IMR-90 (cell line): Measurements from ENCODE around the gene PPARG.

ENCODE experiments used
- CTCF ChIP-seq: conservative IDR thresholded peaks from 2 replicates; pipeline ENCODE4 v1.5.1; 2012; ENCODE audit warnings: mild to moderate bottlenecking, low read depth, low read length, improper control_type of control experiment
- MAFK ChIP-seq: IDR thresholded peaks from 2 replicates; pipeline ENCODE4 v1.6.1; 2012; ENCODE audit warnings: low read depth, low read length, improper control_type of control experiment
- POLR2A ChIP-seq: IDR thresholded peaks from 2 replicates; pipeline ENCODE4 v1.6.1; 2012; ENCODE audit warnings: mild to moderate bottlenecking, low read depth, low read length
- RCOR1 ChIP-seq: IDR thresholded peaks from 2 replicates; pipeline ENCODE4 v1.6.1; 2012; ENCODE audit warnings: mild to moderate bottlenecking, low read length, improper control_type of control experiment; ENCODE audit not compliant: insufficient replicate concordance
- RFX5 ChIP-seq: IDR thresholded peaks from 2 replicates; pipeline ENCODE4 v1.8.0; 2012; ENCODE audit warnings: low read depth, mild to moderate bottlenecking, low read length, moderate library complexity
- SMC3 ChIP-seq: fragments of 150-350 bp; IDR thresholded peaks from 2 replicates; pipeline ENCODE4 v1.6.1; 2016; ENCODE audit warnings: low read depth, mild to moderate bottlenecking, antibody characterized with exemption, low read length, moderate library complexity
- USF2 ChIP-seq: fragments of 150-350 bp; IDR thresholded peaks from 2 replicates; pipeline ENCODE4 v1.6.1; 2017; ENCODE audit warnings: mild to moderate bottlenecking, antibody characterized with exemption, low read length, low read depth

- no peak for TF ChIP-seq CTCF
- no peak for TF ChIP-seq POLR2A
- TF ChIP-seq RFX5, result no peak
- no peak for TF ChIP-seq USF2
- no peak for TF ChIP-seq MAFK
- TF ChIP-seq SMC3, result no peak
- TF ChIP-seq RCOR1, result peak; percentile 84
Observed at GRCh38 chr3:12405432-12406272, 116.8 kb downstream of the PPARG start.
